ENCODE results near the gene IL6. TPM values are rescaled to one million over a fixed set of nuclear protein-coding genes. Genes with fewer than 3 reads are reported as not detected.
"Not testable (repeated sequence)": the region's sequence is repeated elsewhere in the genome, so short reads cannot be mapped to it uniquely, and the experiment has no call there.

IL6 gene
- total and polyA plus RNA-seq, 2 donors (not counting 1 experiment from before 2014, with no cell fraction given), result 2.6 to 222 TPM

DNA sequence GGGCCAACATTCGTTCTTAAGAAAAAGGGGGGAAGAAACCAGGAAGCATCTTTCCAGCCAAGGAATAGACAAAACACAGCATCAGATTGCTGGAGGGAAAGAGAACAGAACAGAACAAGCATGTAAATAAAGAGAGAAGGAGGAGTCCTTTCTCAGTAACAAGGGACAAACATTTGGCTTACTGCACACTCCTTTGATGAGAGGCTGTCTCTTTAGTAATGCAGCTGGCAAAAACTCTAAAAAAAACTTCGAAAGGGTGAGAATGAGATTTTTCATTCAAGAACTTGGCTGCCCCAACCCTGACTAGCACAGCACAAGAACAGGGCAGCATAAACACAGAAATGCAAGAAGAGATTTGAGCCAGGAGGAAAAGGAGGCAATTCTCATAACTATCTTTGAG is 38.9 kb upstream of the IL6 start:
- no peak overlapping the region for H3K27ac ChIP-seq (ENCODE audit: low read length in 2 of 2)
- WGBS (ENCODE audit: insufficient coverage), result 100% methylated on average over 1 of the region's 2 CpGs
- no peaks in the 10 kb centered on the region for H3K27me3 ChIP-seq (replicated peaks in 1 of 4; ENCODE audit: control extremely low read depth in 1 of 4, control insufficient read depth in 3 of 4, insufficient read depth in 4 of 4, low read length in 3 of 4)
- ChIA-PET POLR2A (no interaction called here), CTCF (interaction anchor here (1.9 to 2.0 kb wide), 2 partner anchors 37 to 128 kb away, joined by 6 read pairs; no protein-coding TSS in a partner anchor)
- no peak overlapping the region for H3K27ac Mint-ChIP-seq
- H3K4me1 Mint-ChIP-seq, result peaks cover 56% of the 10 kb centered on the region
- no peak overlapping the region for H3K4me2 ChIP-seq (replicated peaks; ENCODE audit: low read depth, low read length, poor library complexity, severe bottlenecking)
- no peak overlapping the region for H2AFZ ChIP-seq (ENCODE audit: insufficient read depth, low read depth, low read length, poor library complexity, severe bottlenecking)
- H3K9me3 ChIP-seq (ENCODE audit: control extremely low read depth in 1 of 3, control insufficient read depth in 2 of 3, insufficient read depth in 1 of 3, low read length in 2 of 3), result no peaks in the 10 kb centered on the region
- H3K4me1 ChIP-seq (ENCODE audit: control insufficient read depth in 2 of 2, insufficient read depth in 2 of 2, low read length in 2 of 2), result peaks cover 35 to 42% of the 10 kb centered on the region in 2 donors
- no peak overlapping the region for H3K9ac ChIP-seq (ENCODE audit: low read length)
- intact Hi-C loops (cut with micrococcal nuclease), result no loop called here
- no peak overlapping the region for H3K4me3 Mint-ChIP-seq
- H3K4me3 ChIP-seq (ENCODE audit: control extremely low read depth in 1 of 5, extremely low read depth in 1 of 5, insufficient read depth in 1 of 5, low read depth in 2 of 5, low read length in 4 of 5), result no peak overlapping the region
- peaks cover 15% of the 10 kb centered on the region for H3K79me2 ChIP-seq (ENCODE audit: control insufficient read depth, insufficient read depth, low read length)
- TF ChIP-seq, protein P1, sequence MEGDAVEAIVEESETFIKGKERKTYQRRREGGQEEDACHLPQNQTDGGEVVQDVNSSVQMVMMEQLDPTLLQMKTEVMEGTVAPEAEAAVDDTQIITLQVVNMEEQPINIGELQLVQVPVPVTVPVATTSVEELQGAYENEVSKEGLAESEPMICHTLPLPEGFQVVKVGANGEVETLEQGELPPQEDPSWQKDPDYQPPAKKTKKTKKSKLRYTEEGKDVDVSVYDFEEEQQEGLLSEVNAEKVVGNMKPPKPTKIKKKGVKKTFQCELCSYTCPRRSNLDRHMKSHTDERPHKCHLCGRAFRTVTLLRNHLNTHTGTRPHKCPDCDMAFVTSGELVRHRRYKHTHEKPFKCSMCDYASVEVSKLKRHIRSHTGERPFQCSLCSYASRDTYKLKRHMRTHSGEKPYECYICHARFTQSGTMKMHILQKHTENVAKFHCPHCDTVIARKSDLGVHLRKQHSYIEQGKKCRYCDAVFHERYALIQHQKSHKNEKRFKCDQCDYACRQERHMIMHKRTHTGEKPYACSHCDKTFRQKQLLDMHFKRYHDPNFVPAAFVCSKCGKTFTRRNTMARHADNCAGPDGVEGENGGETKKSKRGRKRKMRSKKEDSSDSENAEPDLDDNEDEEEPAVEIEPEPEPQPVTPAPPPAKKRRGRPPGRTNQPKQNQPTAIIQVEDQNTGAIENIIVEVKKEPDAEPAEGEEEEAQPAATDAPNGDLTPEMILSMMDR (IDR thresholded peaks at IDR 0.05), result no peak
- TF ChIP-seq EZH2 (IDR thresholded peaks at IDR 0.05; ENCODE audit: borderline replicate concordance, insufficient read depth, low read depth, low read length, poor library complexity, severe bottlenecking), result no peak
- H3K27me3 Mint-ChIP-seq, result no peaks in the 10 kb centered on the region
- ATAC-seq (ENCODE audit: low read depth) (no peak), DNase-seq (no peak)
- no peaks in the 10 kb centered on the region for H3K36me3 ChIP-seq (replicated peaks in 1 of 2; ENCODE audit: control extremely low read depth in 1 of 2, control insufficient read depth in 1 of 2, extremely low read depth in 1 of 2, insufficient read depth in 2 of 2, low read length in 1 of 2)
- H4K20me1 ChIP-seq (ENCODE audit: control insufficient read depth, insufficient read depth, low read length, poor library complexity, severe bottlenecking), result no peaks in the 10 kb centered on the region
- no peaks in the 10 kb centered on the region for H3K9me3 Mint-ChIP-seq (ENCODE audit: insufficient read depth)

DNA sequence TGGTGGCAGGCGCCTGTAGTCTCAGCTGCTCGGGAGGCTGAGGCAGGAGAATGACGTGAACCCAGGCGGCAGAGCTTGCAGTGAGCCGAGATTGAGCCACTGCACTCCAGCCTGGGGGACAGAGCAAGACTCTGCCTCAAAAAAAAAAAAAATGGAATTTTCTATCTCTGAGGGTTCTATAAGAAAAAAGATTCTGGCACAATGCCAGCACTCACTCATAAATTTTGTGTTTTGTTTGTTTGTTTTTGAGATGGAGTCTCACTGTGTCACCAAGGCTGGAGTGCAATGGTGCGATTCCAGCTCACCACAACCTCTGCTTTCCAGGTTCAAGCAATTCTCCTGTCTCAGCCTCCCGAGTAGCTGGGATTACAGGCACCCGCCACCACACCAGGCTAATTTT is 38.1 kb upstream of the IL6 start:
- H3K4me3 Mint-ChIP-seq; ATAC-seq (ENCODE audit: low read depth); CTCF ChIA-PET; H3K4me3 ChIP-seq (ENCODE audit: control extremely low read depth in 1 of 5, extremely low read depth in 1 of 5, insufficient read depth in 1 of 5, low read depth in 2 of 5, low read length in 4 of 5); H2AFZ ChIP-seq (ENCODE audit: insufficient read depth, low read depth, low read length, poor library complexity, severe bottlenecking); POLR2A ChIA-PET; DNase-seq; H3K27me3 Mint-ChIP-seq; H3K27me3 ChIP-seq (replicated peaks in 1 of 4; ENCODE audit: control extremely low read depth in 1 of 4, control insufficient read depth in 3 of 4, insufficient read depth in 4 of 4, low read length in 3 of 4); H3K9me3 ChIP-seq (ENCODE audit: control extremely low read depth in 1 of 3, control insufficient read depth in 2 of 3, insufficient read depth in 1 of 3, low read length in 2 of 3); H3K9ac ChIP-seq (ENCODE audit: low read length); H4K20me1 ChIP-seq (ENCODE audit: control insufficient read depth, insufficient read depth, low read length, poor library complexity, severe bottlenecking); H3K4me2 ChIP-seq (replicated peaks; ENCODE audit: low read depth, low read length, poor library complexity, severe bottlenecking); H3K36me3 ChIP-seq (replicated peaks in 1 of 2; ENCODE audit: control extremely low read depth in 1 of 2, control insufficient read depth in 1 of 2, extremely low read depth in 1 of 2, insufficient read depth in 2 of 2, low read length in 1 of 2); H3K9me3 Mint-ChIP-seq (ENCODE audit: insufficient read depth); intact Hi-C loops (cut with micrococcal nuclease); H3K27ac Mint-ChIP-seq; H3K27ac ChIP-seq (ENCODE audit: low read length in 2 of 2): not testable (repeated sequence)
- Histone ChIP-seq H3K79me2 (ENCODE audit: control insufficient read depth, insufficient read depth, low read length) (peaks cover 13% of the 10 kb centered on the region), H3K4me1 (ENCODE audit: control insufficient read depth in 2 of 2, insufficient read depth in 2 of 2, low read length in 2 of 2) (peaks cover 29 to 42% of the 10 kb centered on the region in 2 donors)
- 95% methylated on average over 7 of the region's 8 CpGs for WGBS (ENCODE audit: insufficient coverage)
- H3K4me1 Mint-ChIP-seq, result peaks cover 57% of the 10 kb centered on the region

Data from B cell (primary cell).